ENCODE results near the gene KIF3A. TPM values are rescaled to one million over a fixed set of nuclear protein-coding genes. Genes with fewer than 3 reads are reported as not detected.
A peak's percentile ranks its signal among the peaks of the same experiment; 100 is the strongest.

The KIF3A gene
- total RNA-seq, 1 donor from 2014 or later: 10.5 TPM

DNA sequence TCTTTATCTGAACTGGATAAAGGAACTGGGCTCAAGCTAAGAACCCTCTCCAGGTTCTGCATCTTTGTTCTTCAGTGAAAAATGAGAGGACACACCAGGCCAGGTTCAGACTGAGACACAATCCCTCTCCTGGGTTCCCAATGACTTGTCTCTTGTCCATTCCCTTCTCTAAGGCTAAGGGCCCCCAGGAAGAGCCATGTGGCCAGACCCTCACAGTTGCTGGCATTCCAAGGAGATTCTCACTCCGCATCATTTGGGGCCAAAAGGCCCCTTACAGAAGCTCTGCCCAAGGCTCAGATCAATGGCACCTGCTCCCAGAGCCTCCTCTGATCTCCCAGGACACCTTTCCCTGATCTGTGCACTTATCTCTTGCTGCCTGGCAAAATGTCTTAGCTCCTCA is 58.6 kb downstream of the KIF3A start:
- H3K4me3 ChIP-seq: no peak overlapping the region
- intact Hi-C loops (cut with DNase I): no loop called here
- H3K4me1 ChIP-seq: peaks cover 18% of the 10 kb centered on the region
- H3K9me3 ChIP-seq: no peaks in the 10 kb centered on the region
- H3K36me3 ChIP-seq: no peaks in the 10 kb centered on the region
- H3K27me3 ChIP-seq: no peaks in the 10 kb centered on the region
- TF ChIP-seq, protein P1, sequence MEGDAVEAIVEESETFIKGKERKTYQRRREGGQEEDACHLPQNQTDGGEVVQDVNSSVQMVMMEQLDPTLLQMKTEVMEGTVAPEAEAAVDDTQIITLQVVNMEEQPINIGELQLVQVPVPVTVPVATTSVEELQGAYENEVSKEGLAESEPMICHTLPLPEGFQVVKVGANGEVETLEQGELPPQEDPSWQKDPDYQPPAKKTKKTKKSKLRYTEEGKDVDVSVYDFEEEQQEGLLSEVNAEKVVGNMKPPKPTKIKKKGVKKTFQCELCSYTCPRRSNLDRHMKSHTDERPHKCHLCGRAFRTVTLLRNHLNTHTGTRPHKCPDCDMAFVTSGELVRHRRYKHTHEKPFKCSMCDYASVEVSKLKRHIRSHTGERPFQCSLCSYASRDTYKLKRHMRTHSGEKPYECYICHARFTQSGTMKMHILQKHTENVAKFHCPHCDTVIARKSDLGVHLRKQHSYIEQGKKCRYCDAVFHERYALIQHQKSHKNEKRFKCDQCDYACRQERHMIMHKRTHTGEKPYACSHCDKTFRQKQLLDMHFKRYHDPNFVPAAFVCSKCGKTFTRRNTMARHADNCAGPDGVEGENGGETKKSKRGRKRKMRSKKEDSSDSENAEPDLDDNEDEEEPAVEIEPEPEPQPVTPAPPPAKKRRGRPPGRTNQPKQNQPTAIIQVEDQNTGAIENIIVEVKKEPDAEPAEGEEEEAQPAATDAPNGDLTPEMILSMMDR (IDR thresholded peaks at IDR 0.05): no peak
- no peak overlapping the region for H3K27ac ChIP-seq
- DNase-seq (no peak), ATAC-seq (no peak)

DNA sequence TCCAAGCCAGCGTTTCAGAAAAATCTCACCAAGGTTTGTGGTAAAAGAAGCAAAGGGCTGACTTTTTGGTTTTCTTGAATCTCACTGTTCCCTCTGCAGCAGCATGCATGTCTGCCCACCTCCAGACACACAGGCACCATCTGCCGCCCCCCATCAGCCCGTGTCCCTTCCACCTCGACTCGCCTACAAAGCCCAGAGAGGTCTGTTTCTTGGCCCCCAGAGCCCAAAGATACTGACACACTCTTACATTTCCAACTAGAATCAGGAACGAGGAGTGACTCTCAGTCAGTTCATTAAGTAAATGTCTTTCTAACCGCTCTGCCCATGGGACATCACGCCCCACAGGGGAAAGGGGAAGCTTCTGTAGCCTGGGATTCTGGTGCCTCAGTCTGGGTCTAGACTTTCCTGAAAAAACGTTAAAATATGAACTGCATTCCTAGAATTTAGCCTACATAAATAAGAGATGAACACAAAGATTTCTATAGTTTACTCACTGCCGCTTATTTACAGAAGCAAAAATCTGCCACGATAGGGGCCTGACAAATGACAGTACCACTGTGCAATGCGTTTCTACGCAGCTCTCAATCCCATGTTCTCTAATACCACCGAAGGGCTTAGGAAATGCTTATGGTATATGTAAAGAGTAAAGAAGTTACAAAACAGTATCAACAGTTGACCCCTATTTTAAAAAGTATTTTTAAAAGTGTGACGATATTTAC is 59.5 kb downstream of the KIF3A start:
- H3K27ac ChIP-seq: no peak overlapping the region
- intact Hi-C loops (cut with DNase I): no loop called here
- H3K27me3 ChIP-seq: no peaks in the 10 kb centered on the region
- peaks cover 18% of the 10 kb centered on the region for H3K4me1 ChIP-seq
- no peak for DNase-seq
- H3K9me3 ChIP-seq: no peaks in the 10 kb centered on the region
- no peak overlapping the region for H3K4me3 ChIP-seq
- no peaks in the 10 kb centered on the region for H3K36me3 ChIP-seq
- TF ChIP-seq, protein P1 (IDR thresholded peaks at IDR 0.05): no peak
- no peak for ATAC-seq

DNA sequence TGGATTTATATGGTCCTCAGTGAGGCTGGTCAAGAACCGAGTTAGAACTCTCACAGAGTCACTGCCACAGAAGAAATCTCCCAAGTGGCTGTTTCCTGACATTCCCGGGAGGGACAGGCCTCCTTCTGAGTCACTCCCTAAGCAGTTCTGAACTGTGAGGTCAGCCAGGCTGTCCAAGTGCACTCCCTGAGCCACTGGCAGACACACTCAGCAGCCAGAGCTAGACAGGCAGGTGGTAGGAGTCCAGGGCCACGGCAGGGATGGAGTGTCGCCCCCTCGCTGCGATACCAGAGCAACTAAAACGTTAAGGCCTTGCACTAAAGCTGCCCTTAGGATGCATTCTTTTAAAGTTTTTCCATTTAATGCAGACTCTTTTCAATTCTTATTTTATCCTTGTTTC is 60.2 kb downstream of the KIF3A start:
- H3K9me3 ChIP-seq: no peaks in the 10 kb centered on the region
- no peaks in the 10 kb centered on the region for H3K27me3 ChIP-seq
- ATAC-seq: peak; percentile 93
- TF ChIP-seq, protein P1 (IDR thresholded peaks at IDR 0.05): peak; percentile 39
- intact Hi-C loops (cut with DNase I): no loop called here
- no peaks in the 10 kb centered on the region for H3K36me3 ChIP-seq
- no peak overlapping the region for H3K4me3 ChIP-seq
- peak; percentile 82 for DNase-seq
- H3K27ac ChIP-seq: peak overlapping the region; percentile 45
- H3K4me1 ChIP-seq: peaks cover 18% of the 10 kb centered on the region

DNA sequence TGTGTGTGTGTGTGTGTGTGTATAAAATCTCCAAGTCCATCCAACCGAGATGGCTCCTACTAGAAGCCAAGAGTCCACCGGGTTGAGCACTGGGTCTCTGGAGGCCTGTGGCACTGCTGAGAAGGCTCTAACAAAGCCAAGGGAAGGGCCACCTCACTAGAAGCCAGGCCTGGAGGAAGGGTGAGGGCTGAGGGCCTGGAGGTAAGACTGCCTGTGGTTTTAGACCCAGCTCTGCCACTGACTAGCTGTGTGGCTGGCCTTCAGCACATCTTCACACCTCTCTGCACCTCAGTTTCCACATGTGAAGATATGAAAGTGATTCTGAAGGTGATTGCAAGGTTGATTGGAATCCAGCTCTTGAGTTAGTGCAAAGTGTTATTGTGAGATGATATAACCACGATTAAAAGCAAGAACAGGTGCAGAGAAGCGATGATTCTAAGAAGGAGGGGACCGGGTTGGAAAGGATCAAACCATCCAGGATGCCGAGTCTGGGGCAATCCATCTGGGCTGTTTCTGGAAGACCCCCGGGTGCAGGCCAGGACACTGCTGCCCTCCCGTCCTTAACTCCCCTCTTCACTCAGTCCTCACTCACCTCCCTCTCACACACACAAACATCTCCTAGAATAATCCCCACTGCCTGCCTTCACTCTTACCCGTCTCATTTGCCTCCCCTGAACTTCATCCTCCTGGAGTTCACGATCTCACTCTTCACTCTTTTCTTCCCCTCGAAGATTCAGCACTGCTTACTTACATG is 61.2 kb downstream of the KIF3A start:
- H3K4me3 ChIP-seq: no peak overlapping the region
- peaks cover 18% of the 10 kb centered on the region for H3K4me1 ChIP-seq
- H3K27me3 ChIP-seq: no peaks in the 10 kb centered on the region
- peak overlapping the region; percentile 45 for H3K27ac ChIP-seq
- H3K36me3 ChIP-seq: no peaks in the 10 kb centered on the region
- DNase-seq (no peak), ATAC-seq (no peak)
- TF ChIP-seq, protein P1 (IDR thresholded peaks at IDR 0.05): no peak
- H3K9me3 ChIP-seq: no peaks in the 10 kb centered on the region
- intact Hi-C loops (cut with DNase I): no loop called here

DNA sequence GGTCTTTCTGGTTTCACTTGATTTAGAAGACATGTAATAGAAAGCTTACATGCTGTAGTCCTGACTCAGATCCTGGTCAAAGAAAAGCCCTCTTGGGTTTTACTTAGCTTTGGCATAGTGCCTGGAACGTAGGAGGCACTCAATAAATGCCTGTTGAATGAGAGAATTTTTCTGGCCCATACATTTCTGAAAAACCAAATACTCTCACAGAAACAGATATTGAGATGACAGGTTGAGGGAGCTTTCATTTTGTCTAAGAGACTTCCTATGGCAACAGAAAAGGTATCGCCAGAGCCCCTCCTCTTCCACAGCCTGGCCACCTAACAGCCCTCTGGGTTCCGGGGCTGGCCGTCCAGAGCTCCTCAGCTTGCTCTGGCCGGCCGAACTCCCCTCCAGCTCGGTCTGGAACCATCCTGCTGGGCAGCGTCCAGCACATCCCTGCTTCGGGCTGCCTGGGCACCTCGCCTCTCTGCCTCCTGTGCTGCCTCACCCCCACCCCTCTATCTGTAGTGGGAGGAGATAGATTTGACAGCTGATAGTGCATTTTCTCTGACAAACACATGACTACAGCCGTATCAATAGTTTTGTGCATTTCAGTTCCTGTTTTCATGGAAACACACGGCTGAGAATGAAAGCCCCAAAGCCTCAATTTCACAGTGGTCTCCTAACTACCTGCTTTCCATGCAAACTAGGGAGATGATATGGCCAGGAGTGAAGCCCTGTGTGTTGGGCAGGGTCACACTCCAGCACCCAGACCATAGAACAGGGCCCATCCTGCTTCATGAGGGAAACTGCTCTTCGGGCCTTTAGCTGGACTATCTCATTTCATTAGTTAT is 62.5 kb downstream of the KIF3A start:
- Histone ChIP-seq H3K9me3 (no peaks in the 10 kb centered on the region), H3K4me1 (peaks cover 18% of the 10 kb centered on the region), H3K36me3 (no peaks in the 10 kb centered on the region), H3K27me3 (no peaks in the 10 kb centered on the region), H3K27ac (peak overlapping the region; percentile 71), H3K4me3 (no peak overlapping the region)
- peak; percentile 47 for ATAC-seq
- DNase-seq: no peak
- TF ChIP-seq, protein P1 (IDR thresholded peaks at IDR 0.05): no peak
- intact Hi-C loops (cut with DNase I): no loop called here

All from upper lobe of right lung (tissue), 1 donor.